GM21423 (cell line): ENCODE measurements around the gene TNFRSF25.
"Not testable (repeated sequence)": the region's sequence is repeated elsewhere in the genome, so short reads cannot be mapped to it uniquely, and the experiment has no call there.

ENCODE experiments used
- ATAC-seq: cut with Tn5 transposase; IDR thresholded peaks from one replicate; pipeline ENCODE4 v1.9.1; 2021; ENCODE audit warnings: mild to moderate bottlenecking, moderate library complexity; ENCODE audit not compliant: unreplicated experiment

TNFRSF25 gene

DNA sequence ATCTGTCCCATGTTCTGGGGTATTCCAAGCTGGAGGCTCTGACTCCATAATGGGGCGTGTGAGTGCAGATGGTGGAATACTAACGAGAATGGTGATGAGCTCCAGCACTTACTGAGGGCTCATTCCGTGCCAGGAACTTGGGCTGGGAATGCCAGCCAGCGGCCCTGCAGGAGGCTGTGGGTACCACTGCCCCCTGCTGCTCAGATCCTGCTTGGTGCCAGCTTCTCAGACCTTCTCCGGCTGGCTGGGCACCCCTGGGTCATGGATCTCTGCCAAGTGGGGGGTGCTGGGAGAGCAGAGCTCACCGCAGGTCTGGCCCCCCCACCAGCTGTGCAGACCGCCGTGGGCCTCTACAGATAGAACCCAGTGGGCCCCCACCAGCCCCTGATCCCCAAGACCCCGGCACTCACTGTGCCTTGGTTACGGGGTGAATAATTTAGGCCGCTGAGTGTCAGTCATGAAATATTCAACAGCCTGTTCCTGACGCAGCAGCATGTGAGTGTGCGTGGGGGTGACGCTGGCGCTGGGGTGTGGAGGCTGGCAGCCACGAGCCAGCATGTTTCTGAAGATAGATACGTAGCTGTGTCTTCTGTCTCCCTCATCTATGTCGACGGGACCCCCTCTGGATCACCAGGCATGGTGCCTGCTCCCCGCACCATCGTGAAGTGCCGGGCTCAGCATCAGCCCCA, 28.8 kb downstream of the TNFRSF25 start:
- not testable (repeated sequence) for ATAC-seq

GRCh38 chr1:6436277-6436676, 29.7 kb downstream of the TNFRSF25 start:
- not testable (repeated sequence) for ATAC-seq

- no peak for ATAC-seq
Observed at GRCh38 chr1:6435547-6435946, 30.4 kb downstream of the TNFRSF25 start.

GRCh38 chr1:6435129-6435528, 30.8 kb downstream of the TNFRSF25 start:
- ATAC-seq, result no peak

- ATAC-seq, result no peak
Observed at GRCh38 chr1:6434186-6434585, 31.8 kb downstream of the TNFRSF25 start.

DNA sequence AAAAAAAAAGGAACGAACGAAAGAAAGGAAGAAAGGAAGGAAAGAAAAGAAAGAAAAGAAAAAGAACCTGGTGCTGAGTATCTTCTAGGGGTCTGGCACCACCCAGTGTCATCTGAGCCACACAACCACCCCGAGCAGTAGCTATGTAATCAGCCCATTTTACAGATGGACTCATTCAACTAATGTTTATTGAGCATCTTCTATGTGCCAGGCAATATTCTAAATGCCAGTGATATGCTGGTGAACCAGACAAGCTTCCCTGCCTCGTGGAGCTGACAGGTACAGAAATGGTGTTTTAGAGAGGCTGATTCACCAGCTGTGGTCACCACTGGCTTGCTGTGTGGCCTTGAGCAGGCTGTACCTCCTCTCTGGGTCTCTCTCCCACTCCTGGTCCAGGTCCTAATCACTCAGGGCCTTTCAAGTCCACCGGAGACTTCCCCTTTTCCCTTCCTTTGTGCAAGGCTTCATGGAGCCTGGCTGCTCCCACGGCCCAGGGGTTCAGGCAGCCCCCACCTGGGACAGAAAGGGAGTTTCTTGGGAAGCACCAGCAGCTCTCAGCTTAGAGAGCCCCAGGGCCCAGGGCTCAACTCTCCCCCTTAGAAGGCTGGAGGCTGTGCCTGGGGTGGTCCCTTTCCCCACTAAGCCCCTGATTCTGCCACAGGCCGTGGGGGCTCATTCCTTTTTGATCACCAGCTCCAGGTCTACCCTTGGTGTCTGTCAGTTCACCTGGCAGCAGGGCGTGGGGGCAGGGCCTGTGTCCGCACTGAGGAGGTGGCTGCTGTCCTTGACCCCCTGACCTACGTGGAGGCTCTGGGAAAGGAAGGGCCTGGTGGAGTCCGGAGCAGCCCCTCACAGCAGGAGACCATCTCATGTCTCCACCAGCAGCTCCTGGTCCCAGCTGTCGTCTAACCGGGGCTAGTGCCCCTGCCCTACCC, 34.1 kb downstream of the TNFRSF25 start:
- ATAC-seq, result not testable (repeated sequence)

DNA sequence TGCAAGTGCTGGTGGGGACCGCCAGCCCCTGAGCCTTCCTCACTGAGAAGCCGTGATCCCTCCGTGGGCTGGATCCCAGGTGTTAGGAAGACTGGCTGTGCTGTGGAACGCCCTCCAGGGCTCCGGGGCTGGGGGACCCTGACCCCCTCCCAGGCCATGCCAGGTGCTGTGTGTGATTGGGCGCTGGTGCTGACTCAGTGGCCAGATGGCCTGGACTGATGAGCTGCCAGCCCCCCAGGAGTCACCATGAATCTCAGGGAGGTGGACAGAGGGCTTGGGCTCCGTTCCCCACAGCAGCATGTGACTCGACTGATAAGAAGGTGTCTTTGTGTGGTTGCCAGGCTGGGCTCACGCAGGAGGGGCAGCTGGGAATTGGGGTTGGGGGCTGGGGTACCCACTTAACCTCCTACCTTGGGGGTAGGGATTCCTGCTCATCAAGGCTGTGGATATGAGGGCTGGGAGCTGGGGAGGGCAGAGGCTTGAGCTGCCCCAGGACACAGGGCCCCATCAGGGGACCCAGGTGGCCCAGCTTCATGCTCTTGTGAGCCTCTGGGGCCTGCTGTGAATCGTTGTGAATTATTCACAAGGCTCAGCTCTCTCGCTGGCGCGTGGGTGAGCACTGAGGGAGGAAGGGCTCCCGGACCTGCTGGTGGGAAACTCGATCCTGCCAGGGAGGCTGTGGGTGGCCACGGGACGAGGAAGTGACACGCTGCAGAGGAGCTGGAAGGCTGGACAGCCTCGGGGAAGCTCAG, 36.1 kb downstream of the TNFRSF25 start:
- ATAC-seq, result not testable (repeated sequence)

DNA sequence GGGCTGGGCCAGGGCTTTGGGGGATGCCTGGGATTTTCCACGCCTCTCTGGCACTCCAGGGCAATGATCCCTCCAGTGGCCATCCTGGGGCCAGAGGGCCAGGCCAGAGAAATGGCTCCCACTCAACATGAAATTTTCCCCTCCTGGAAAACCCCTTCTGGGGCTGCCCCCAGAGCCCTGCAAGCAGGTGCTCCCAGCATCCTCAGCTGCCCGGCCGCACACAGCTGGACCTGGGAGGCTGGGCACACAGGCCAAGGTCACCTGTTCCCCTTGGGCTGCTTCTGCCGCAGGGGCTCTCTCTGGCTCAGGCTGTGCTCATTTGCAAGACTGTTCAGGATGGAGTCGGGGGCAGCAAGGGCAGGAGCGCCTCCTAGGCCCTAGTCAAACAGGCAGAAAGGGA, 37.5 kb downstream of the TNFRSF25 start:
- ATAC-seq, result not testable (repeated sequence)

DNA sequence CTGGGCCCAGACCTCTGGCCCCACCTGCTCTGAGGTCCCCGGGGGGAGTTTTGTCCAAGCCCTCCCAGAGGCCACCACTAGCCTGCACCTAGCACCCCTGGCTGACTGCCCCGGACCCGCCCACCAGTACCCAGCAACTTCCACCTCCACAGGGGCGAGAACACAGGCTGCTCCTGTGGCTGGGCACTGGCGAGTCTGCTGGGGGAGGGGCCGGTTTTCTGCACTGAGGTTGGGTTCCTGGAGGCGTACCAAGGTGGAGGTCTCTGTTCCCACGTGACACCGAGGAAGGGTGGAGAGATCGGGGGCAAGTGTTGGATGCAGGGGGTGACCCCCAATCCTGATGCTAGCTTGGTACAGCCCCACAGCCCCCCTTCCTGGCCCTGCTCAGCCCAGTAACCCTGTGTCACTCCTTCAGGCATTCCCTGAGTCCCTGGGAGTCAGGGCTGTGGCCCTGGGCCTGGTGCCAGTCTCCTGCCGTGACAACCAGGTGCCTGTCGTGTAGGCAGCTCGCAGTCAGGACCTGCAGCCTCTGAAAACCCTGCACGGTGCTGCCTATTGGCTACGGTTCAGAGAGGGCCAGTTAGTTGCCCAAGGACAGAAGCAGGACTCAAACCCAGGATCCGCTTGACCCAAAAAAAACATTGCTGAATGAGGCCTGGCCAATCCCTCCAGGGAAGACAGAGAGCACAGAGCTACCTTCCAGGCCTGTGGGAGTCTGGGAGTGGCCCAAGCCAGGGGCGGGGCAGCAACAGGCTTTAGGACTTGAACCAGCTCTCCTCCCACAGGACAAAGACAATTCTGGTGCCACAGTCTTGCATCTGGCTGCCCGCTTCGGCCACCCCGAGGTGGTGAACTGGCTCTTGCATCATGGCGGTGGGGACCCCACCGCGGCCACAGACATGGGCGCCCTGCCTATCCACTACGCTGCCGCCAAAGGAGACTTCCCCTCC, 38.3 kb downstream of the TNFRSF25 start:
- no peak for ATAC-seq

- no peak for ATAC-seq
Observed at GRCh38 chr1:6426972-6427350, 39.0 kb downstream of the TNFRSF25 start.

DNA sequence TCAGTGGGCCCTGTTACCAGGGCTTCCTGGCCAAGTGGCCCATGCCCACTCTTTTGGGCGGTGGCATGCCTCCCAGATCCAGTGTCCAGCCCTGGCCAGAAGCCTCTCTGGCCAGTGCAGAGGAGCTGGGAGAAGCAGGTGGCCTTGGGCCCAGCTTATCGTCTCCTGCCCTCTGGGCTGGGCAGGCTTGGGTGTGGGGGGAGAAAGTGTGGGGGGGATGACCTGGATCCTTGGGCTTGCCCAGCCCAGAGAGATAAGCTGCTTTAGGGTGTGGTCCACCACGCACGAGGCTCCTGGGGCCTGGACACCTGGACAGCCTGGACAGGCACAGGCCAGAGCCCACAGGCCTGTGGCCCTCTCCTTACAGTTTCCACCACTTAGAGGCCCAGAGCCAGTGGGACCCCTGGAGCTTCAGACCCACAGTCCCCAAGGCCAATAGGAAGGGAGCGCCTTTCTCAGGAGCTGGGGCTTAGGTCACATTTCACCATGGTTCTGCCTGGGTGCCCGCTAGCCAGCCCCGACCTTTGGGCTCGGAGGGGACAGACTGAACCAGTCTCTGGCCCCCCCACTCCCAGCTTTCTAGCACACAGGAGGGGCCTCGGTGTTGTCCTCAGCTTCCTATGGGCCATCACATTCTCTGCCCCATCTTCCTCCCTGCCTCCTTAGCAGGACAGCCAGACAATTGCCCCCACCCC, 39.5 kb downstream of the TNFRSF25 start:
- no peak for ATAC-seq

DNA sequence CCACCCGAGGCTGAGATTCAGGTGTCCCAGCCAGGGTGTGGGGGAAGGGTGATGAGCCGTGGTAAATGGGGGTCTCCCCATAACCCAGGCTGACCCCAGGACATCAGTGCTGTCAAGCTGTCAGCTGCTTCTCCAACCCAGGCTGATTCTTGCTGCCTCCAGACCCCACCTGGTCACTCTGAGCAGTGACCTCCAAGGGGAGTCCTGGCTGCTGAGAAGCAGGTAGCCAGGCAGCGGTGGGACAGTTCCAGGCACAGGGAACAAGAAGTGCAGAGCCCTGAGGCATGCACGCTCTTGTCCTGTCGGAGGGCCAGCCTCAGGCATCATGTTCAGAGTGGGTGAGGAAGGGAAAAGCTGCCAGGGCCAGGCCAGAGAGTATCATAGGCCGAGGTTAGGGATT, 40.3 kb downstream of the TNFRSF25 start:
- no peak for ATAC-seq

DNA sequence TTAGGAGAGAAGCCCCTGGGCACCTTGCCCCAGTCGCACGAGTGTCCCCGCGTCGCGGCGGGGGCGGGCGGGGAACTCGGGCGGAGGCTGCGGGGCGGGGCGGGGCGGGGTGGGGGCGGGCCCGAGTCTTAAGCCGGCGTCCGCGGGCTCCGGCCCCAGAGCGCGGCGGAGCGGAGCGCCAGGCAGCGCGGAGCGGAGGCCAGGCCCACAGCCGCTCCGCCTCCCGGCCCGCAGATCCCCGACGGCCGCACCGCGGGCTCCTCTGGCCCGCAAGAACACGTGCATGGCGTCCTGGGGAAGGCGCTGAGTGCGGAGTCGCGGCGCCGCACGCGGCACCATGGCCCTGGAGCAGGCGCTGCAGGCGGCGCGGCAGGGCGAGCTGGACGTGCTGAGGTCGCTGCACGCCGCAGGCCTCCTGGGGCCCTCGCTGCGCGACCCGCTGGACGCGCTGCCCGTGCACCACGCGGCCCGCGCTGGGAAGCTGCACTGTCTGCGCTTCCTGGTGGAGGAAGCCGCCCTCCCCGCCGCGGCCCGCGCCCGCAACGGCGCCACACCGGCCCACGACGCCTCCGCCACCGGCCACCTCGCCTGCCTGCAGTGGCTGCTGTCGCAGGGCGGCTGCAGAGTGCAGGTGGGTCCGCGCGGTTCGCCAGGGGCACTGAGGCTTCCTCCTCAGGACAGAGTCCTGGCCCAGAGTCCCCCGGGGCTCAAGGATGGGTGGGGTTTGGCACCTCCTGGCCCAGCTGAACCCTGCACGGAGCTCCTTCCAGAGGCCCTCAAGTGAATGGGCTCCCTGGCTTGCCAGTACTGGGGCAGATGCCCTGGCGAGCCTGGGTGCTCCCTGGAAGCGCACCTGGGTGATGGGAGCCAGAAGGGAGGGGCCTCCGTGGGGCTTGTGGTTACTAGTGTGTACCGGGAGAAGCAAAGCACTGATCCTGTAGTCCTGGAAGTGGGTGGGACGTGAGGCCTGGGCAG, 41.1 kb downstream of the TNFRSF25 start, which contains the start of gene ESPN:
Gene ESPN (plus strand): TSS at position 158 of the 975 bp plus-strand sequence. CDS start 180 bp downstream, at position 338.
- no peak for ATAC-seq

GRCh38 chr1:6424000-6424565, 41.9 kb downstream of the TNFRSF25 start:
- ATAC-seq, result no peak

GRCh38 chr1:6423321-6423999, 42.5 kb downstream of the TNFRSF25 start:
- ATAC-seq, result no peak

DNA sequence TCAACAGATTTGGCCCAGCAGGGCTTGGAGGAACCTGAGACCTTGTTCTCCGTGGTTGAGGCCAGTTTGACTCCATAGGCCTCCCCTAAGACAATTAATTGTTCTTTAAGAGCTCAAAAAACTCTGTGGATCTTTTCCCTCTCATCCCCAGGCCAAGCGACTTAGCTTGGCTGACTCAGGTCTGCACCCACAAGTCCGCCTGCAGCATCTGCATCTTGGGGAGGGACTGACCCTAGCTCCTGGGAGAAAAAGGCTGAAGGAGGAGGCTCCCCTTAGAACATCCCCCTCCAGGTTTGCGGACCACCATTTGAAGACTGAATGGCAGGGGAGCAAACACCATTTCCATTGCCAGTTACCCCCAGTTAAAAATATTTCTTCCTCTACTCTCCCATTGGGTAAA, 44.7 kb downstream of the TNFRSF25 start:
- ATAC-seq, result no peak

GRCh38 chr1:6420454-6421042, 45.4 kb downstream of the TNFRSF25 start:
- ATAC-seq, result no peak
